ENCODE results near the gene ANO9.
"Not testable (repeated sequence)": the region's sequence is repeated elsewhere in the genome, so short reads cannot be mapped to it uniquely, and the experiment has no call there.

The ANO9 gene

GRCh38 chr11:398826-399225 lies 43.0 kb downstream of the ANO9 start:
- no peak for DNase-seq

DNA sequence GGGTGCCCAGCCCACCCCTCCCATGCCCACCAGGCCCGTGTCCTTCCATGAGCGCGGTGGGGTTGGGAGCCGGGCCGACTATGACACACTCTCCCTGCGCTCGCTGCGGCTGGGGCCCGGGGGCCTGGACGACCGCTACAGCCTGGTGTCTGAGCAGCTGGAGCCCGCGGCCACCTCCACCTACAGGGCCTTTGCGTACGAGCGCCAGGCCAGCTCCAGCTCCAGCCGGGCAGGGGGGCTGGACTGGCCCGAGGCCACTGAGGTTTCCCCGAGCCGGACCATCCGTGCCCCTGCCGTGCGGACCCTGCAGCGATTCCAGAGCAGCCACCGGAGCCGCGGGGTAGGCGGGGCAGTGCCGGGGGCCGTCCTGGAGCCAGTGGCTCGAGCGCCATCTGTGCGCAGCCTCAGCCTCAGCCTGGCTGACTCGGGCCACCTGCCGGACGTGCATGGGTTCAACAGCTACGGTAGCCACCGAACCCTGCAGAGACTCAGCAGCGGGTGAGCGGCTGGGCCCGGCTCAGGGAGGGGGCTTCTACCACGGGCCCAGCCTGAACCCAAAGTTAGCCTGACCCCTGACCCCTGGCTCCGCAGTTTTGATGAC lies 44.8 kb downstream of the ANO9 start:
- DNase-seq = peak; percentile 55

DNA sequence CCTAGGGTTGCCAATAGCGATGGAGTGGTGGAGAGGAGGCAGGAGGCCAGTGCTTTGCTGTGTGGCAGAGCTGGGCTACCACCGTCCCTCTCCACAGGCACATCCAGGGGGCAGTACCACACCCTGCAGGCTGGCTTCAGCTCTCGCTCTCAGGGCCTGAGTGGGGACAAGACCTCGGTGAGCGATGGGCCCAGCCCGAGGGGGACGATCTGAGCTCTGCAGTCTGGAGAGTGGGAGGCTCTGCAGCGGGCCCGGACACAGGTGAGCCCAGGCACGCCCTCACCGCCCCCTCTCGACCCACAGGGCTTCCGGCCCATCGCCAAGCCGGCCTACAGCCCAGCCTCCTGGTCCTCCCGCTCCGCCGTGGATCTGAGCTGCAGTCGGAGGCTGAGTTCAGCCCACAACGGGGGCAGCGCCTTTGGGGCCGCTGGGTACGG lies 45.3 kb downstream of the ANO9 start:
- no peak for DNase-seq

DNA sequence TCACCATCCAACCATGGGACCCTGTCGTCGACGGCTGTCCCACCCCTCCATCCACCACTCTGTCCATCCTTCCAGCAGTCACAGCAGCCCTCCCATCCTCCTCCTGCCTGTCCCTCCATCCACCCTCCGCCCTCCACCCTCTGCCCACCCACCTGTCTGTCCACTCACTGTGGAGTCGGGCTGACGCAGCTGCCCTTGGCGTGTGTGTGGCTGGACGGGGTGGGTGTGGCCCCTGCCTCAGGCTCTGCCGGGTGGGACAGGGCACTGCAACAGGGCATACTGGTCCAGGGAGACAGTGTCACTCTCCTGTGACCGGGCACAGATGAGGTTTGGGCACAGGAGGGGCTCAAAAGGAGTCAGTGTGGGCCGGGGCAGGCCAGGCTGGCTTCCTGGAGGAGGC lies 45.9 kb downstream of the ANO9 start:
- DNase-seq = no peak

DNA sequence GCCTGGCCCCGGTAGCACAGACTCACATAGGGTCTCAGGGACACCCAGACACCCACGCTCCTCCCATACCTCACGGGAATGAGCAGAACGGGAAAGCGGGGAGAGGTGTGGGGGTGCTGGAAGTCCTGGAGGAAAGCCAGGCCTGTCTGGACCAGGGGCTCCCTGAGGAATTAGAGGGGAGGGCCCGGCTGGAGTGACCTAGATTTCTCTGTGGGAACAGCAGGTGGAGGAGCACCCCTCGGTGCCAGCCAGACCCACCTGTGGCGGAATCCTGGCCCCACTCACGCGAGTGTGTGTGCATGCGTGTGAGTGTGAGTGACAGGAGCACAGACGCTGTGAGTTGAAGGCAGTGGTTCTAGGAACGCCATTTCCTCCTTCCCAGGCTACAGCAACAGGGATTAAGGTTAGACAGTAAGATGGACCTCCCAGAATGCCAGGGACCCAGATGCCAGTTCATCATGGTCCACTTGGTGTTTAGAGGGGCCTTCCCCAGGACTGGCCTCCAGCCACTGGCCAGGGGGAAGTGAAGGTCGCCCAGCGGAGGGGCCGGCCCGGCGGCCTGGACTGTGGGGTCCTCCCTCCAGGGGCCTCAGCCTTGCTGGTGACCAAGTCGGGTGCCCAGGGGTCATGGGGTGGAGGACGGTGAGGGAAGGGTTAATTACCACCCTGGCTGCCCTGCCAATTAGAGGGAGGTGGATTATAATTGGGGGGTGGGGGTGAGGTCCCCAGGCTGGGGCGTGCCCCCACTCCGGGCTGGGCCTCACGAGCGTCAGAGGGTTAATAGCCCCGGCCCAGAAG lies 46.8 kb downstream of the ANO9 start:
- no peak for DNase-seq

- DNase-seq = no peak
Observed at GRCh38 chr11:394034-394857, 47.6 kb downstream of the ANO9 start, which contains the start of gene PKP3. PKP3 (plus strand) TSS chr11:394209; CDS start chr11:394293, 84 bp downstream.

- DNase-seq = peak; percentile 26
Observed at GRCh38 chr11:393219-394033, 48.4 kb downstream of the ANO9 start.

DNA sequence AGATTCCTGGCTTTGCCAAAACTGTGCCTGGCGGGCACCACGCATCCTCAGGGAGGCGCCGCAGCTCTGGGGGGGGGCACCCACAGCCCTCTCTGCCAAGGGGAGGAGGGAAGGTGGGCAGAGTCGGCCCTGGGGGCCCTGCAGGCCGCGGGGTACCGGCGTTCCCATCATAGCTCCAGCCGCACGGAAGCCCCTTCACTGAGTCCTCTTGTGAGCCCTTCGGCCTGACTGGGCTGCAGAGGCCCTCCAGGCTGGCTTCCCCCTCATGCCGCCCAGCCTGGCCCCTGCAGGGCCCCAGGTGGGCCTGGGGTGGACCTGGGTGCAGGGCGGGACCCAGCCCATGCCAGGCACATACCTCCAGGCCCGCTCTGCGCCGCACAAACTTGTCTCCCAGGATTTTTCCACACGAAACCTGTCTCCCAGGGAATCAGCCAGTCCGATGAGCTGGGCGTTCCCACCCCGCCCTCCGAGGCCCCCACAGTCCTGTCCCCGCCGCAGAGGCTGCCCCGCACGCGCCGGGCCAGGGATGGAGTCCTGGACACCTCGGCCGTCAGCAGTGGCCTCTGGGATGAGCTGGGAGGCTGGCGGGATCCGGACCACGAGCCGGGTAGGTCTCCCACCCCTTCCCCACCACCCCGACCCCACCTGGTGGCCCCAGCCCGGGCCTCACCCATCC lies 49.6 kb downstream of the ANO9 start:
- DNase-seq = no peak

DNA sequence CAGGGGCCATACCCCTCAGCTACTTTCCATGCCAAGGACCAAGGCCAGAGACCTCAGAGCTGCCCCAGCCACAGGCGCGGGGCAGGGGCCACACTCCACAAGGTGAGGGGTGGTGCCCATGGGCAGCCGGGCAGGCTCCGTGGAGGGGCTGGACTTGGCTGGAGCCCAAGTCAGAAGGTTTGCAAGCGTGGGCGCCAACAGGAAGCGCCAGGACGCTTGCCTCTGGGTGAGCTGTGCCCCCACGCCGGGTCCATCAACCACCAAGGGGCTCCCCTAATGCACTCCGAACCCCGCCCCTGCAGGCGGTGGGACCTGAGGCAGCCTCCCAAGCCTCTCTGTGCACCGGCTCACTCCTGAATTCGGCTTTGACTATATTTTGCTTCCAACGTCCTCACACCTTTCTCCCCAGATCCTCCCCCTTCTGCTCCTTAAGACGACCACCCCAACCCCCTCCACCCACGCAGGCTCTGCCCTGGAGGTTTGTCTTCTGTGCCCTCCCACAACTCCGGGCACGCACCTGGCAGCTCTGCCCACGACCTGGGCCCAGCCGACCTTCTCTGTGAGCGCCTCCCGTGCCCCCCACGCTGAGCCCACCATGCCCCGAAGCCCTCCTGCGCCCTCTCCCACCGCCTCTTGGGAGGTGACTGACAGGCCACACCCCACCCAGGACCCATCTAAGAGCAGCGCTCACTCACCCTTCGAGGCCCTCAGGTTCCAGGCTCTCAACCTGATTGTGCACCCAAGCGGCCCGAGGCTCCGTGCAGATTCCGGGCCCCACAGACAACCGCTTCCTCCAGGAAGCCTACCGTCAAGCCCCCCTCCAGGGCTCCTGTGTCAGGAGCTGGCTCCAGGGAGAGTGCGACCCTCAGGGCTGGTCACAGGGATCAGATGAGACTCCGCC lies 50.4 kb downstream of the ANO9 start:
- no peak for DNase-seq

- DNase-seq = no peak
Observed at GRCh38 chr11:390175-390574, 51.6 kb downstream of the ANO9 start.

GRCh38 chr11:389369-389768 lies 52.4 kb downstream of the ANO9 start:
- not testable (repeated sequence) for DNase-seq

GRCh38 chr11:387193-387793 lies 54.5 kb downstream of the ANO9 start:
- no peak for DNase-seq

GRCh38 chr11:386483-386882 lies 55.3 kb downstream of the ANO9 start:
- DNase-seq = no peak

GRCh38 chr11:385594-386351 lies 56.0 kb downstream of the ANO9 start:
- no peak for DNase-seq

- DNase-seq = no peak
Observed at GRCh38 chr11:384511-384910, 57.3 kb downstream of the ANO9 start.

DNA sequence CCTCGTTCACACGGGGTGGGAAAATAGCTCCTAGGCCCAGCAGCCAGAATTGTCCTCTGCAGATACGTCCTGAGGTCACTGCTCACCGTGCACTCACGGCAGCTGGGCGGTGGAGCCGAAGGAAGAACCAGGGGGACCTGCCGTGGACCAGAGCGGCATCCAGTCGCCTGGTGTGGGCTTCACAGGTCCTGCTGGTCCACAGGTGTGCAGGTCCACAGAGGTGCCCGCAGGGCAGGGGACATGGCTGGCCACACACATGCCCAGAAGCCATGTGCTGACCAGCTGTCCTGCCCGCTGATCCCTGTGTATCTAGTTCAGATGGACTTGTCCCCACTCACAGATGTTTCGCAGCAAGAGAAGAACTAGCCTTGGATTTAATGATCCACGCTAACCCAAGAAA lies 58.4 kb downstream of the ANO9 start:
- no peak for DNase-seq

DNA sequence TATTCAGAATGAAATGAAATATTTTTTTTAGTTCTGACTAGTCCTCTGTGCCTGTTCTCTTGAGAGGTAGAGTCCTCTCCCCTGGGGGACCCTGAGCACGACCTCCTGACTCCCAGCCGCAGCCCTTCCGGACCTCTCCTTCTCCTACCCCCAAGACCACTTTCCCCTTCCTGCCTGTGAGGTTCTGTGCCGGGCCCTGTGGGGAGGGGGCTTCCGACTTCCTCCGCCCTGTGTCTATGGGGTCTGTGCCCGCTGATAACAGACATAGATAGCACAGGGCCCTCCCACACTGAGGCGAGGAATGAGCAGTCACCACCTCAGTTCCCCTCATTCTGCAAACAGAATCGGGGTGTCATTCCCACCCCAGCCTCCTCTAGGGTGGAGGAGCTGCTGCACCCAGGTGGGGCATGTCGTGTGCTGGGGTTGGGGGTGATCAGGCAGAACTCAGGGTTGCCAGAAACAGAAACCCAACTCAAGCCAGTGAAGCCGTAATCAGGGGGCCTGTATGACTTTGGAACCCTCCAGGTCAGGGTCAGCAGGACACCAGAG lies 59.7 kb downstream of the ANO9 start:
- no peak for DNase-seq

DNA sequence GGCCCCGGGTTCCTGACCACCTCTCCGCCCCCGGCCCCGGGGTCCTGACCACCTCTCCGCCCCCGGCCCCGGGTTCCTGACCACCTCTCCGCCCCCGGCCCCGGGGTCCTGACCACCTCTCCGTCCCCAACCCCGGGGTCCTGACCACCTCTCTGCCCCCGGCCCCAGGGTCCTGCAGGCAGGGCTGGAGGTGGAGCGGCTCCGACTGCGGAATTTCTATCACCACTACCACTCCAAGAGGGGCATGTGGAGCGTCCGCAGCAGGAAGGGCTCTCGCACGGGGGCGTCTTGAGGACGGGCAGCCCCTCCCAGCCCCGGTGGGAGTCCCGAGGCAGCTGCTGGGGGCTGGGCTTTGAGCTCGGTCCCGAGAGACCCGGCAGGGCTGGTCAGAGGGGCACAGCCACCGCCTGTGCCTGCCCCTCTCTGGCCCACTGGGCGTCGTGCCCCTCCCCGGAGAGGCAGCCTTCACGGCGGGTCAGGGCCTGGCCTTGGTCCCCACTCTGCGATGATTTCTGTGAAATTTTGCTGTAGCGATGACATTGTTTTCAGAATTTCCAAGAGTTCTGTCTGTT lies 60.2 kb downstream of the ANO9 start:
- no peak for DNase-seq

- DNase-seq = no peak
Observed at GRCh38 chr11:380996-381395, 60.8 kb downstream of the ANO9 start.
